ENCODE results near the gene KAT6B.

Gene KAT6B

DNA sequence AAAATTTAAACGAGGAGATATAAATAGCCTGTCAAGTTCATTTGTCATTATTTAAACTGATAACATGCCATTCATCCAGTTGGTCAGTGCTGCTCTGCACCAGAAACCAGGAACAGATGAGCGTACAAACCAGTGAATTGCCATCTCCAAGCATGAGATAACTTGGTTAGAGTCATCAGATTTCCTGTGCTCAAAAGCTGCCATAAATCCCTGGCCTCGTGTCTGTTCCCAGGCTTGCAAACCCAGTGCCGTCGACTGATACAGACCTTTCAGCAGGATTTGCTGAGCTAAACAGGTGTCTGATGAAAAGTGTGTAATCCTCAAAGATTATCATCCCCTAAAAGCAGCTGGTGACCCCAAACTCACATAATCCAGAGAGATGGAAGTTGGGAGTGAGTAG, 189.0 kb downstream of the KAT6B start:
- DNase-seq (ENCODE audit: low spot score), result no peak

DNA sequence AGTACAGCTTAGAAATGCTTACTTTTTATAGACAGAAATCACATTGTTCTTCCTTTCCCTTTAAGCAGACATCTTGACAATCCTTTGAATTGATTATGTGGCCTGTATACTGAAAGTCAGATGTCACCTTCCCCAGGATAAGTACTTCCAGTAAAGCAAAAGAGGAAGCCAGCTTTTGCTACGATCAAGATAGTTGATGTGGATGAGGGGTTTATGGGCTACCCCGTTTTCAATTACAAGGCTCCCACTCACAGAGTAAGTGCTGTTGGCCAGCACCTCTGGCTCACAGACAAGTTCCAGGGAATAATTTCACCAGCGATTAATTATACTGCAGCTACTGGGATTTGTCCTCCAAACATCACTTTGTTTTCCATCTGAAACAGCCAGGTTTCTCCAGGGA, 189.9 kb downstream of the KAT6B start:
- DNase-seq (ENCODE audit: low spot score), result no peak

DNA sequence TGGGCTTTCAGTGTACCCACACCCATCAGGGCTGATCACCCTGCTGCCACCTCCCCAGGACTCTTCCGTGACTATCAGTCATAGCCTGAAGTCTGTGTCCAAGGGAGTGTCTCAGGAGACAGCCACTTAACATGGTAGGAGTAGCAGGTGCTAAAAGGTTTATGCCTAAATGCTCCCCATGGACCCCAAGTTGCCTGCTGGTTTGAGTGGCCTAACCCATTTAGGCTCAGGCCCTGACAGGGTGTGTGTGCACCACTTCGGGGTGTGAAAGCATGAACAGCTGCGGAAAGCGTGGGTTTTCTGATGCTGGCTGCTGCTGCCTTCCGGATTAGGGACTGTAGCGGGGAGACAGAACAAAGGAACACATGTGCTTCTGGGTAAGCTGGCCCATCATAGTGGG, 191.9 kb downstream of the KAT6B start:
- no peak for DNase-seq (ENCODE audit: low spot score)

DNA sequence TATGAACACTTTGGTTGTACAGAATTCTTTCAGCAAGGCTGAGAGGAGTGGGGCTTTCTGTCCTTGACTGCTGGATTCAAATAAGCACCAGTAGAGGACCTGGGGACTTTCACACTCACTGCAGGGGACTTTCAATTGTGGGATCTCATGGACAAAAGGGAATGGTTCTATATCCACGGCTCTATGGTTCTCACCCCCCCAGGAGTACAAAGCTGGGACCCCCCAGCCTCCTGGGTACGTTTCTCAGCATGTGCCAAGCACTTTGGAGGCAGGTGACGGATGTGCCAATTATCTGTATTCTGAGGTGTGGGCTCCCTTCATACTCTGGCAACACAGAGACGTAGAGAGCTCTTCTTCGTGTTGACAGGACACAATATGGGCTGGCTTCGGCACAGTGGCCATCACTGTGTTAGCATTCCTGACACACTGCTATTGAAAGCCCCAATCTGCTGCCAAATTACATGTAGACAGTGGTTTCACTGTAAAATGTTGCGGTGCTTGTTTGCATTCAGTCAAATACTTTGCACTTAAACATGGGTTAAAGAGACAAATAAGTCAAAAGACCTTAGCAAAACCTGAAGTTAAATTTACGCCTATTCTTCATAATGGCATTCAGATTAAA, 192.4 kb downstream of the KAT6B start:
- no peak for DNase-seq (ENCODE audit: low spot score)

DNA sequence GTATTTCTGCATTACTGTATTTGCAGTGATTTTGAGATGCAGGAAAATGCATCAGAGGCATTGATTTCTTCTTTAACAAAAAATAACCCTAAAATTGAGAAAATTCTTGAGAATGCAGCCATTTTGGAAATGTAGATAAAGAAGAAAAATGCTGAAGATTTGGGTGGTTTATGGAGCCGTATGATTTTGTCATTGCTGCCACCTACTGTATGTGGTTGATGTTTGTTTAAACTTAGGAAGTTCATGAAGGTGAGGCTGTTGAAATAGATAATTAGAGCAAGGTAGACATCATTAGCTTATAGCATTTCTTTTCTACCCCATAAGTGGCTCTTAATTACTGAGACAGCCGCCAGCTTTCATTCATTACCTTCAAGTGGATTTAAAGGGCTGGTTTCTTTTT, 193.0 kb downstream of the KAT6B start:
- no peak for DNase-seq (ENCODE audit: low spot score)

DNA sequence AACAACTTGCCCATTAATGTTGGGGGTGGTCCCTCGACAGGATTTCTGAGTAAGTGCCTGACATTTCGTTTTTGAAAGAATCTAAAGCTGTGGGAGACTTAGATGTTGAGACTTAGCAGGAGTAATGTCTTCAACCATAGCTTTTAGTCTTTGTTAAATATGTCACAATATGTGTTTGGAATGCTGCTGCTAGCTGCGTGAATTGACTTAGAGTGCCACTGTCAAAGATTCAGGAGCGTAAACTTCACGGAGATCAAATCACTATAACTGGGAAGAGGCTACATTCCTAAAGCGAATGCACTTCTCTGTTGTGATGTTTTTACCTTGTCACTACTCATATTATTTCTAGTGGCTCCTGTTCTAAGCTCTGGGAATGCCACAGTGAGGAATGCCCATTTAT, 193.8 kb downstream of the KAT6B start:
- no peak for DNase-seq (ENCODE audit: low spot score)

DNA sequence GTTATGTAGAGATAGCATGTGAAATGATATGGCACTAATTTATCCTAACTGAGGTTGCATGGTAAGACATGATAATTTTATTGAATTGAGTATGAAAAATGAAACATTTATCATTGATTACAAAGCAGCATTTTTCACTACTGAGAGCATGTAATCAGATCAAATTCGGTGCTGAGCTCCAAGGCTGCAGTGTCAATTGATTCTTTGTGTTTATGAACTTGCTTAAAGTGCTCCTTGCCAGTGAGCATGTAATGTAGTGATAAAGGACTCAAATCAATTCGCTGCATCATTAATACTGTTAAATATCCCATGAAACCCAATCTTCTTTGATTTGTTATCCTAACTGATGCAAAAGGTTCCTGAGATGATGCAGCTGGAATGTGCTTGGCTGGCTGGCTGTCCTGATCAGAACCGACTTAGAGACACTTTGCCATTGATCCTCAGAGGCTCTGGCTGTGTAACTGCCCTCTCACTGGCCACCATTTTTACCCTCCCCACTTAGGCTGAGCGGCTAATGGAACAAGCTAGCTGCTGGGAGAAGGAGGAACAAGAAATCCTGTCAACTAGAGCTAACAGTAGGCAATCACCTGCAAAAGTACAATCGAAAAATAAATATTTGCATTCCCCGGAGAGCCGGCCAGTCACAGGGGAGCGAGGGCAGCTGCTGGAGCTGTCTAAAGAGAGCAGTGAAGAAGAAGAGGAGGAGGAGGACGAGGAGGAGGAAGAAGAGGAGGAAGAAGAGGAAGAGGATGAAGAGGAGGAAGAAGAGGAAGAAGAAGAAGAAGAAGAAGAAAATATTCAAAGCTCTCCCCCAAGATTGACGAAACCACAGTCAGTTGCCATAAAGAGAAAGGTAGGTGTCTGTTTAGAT, 195.2 kb downstream of the KAT6B start:
- DNase-seq (ENCODE audit: low spot score), result no peak

DNA sequence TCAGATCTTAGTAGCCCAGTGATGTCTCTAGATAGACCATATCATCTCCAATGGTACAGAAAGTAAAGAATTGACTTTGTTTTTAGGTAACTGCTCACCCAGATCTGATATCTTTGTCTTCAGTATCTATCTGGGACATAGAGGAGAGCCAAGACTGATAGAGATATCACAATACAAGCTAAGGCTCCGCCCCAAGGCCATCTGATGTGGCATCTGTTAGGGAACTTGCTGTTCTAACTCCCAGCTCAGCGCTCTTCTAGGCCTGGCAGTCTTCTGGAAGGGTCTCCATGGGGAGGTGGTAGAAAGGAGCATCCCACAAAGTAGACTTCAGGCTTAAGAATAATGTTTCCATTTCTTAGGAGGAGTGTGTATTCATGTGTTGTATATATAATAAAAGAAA, 196.7 kb downstream of the KAT6B start:
- DNase-seq (ENCODE audit: low spot score), result no peak

DNA sequence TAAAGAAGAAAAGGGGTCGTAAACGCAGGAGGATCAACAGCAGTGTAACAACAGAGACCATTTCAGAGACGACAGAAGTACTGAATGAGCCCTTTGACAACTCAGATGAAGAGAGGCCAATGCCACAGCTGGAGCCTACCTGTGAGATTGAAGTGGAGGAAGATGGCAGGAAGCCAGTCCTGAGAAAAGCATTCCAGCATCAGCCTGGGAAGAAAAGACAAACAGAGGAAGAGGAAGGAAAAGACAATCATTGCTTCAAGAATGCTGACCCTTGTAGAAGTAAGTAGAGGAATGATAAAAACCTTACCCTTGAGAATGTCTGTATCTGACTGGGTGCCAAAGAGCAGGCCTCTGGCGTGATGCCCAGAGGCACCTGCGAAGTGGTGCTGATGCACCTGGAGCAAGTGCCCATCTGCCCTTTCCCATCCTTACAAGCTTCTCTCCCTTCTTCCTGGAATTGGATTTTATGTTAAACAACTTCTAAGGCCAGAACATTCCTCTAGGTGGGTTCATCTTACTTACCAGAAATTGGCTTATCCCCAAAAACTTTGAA, 198.6 kb downstream of the KAT6B start:
- no peak for DNase-seq (ENCODE audit: low spot score)

DNA sequence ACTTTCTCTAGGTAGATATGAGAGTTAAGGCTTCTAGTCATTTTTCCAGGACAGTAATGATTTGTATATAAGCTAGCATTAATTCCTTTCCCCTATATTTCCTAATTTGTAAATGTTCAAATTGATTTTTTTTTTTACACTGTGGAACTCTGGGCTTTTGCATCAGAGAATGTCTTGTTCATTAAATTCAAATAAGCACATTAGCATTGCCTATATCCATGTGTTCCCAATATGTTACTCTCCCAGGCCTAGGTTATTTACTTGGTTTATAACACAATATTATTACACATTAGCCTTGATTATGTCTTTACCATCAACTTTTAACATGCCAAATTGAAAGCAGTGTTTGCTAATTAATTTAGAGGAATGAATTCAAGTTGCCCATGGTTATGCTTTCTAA, 201.6 kb downstream of the KAT6B start:
- DNase-seq (ENCODE audit: low spot score), result no peak

DNA sequence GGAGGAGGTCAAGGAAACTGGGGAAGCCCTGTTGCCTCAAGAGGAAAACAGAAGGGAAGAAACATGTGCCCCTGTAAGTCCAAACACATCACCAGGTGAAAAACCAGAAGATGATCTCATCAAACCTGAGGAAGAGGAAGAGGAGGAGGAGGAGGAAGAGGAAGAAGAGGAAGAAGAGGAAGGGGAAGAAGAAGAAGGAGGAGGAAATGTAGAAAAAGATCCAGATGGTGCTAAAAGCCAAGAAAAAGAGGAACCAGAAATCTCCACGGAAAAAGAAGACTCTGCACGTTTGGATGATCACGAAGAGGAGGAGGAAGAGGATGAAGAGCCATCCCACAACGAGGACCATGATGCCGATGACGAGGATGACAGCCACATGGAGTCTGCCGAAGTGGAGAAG, 202.3 kb downstream of the KAT6B start:
- no peak for DNase-seq (ENCODE audit: low spot score)

DNA sequence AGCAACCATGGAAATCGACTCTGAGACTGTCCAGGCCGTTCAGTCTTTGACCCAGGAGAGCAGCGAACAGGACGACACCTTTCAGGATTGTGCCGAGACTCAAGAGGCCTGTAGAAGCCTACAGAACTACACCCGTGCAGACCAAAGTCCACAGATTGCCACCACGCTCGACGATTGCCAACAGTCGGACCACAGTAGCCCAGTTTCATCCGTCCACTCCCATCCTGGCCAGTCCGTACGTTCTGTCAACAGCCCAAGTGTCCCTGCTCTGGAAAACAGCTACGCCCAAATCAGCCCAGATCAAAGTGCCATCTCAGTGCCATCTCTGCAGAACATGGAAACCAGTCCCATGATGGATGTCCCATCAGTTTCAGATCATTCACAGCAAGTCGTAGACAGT, 203.0 kb downstream of the KAT6B start:
- no peak for DNase-seq (ENCODE audit: low spot score)

DNA sequence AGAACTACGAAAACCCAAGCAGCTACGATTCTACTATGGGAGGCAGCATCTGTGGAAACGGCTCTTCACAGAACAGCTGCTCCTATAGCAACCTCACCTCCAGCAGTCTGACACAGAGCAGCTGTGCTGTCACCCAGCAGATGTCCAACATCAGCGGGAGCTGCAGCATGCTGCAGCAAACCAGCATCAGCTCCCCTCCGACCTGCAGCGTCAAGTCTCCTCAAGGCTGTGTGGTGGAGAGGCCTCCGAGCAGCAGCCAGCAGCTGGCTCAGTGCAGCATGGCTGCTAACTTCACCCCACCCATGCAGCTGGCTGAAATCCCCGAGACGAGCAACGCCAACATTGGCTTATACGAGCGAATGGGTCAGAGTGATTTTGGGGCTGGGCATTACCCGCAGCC, 203.5 kb downstream of the KAT6B start:
- no peak for DNase-seq (ENCODE audit: low spot score)

DNA sequence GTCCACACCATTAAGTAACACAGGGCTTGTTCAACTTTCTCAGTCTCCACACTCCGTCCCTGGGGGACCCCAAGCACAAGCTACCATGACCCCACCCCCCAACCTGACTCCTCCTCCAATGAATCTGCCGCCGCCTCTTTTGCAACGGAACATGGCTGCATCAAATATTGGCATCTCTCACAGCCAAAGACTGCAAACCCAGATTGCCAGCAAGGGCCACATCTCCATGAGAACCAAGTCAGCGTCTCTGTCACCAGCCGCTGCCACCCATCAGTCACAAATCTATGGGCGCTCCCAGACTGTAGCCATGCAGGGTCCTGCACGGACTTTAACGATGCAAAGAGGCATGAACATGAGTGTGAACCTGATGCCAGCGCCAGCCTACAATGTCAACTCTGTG, 204.0 kb downstream of the KAT6B start:
- no peak for DNase-seq (ENCODE audit: low spot score)

DNA sequence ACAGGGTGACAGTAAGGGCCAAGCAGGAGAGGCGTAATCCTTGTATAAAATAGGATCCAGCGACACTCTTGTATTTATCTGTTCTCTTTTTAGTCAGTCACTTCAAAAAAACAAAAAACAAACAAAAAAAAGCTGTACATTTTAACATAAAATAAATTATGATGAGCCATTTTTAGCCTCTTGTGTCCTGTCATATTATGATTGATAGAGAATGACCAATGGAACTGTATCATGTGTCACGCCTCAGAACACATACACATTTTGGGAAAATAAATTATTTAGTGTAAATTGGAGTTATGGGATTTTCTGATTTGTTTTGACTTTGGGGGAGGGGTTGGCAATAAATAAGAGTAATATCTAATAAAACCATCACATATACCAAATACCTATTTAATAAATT, 205.7 kb downstream of the KAT6B start:
- DNase-seq (ENCODE audit: low spot score), result no peak

DNA sequence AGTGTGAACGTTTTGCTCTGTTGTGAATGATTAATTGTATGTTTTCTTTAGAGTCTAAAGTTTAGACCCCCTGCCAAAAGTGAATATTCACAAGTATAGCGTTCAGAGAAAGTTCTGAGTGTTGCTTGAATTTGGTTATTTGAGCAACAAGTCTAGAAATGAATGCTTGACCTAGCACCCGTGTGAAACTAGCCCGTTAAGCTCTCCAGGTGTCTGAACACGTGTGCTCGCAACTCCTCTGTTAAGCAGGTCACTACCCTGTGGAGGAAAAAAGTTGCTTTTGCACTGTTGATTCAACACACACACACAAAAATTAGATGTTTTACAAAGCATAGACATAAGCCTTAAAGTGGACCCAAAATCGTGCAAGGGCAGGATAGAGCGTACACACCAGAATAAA, 206.4 kb downstream of the KAT6B start:
- DNase-seq (ENCODE audit: low spot score), result no peak

DNA sequence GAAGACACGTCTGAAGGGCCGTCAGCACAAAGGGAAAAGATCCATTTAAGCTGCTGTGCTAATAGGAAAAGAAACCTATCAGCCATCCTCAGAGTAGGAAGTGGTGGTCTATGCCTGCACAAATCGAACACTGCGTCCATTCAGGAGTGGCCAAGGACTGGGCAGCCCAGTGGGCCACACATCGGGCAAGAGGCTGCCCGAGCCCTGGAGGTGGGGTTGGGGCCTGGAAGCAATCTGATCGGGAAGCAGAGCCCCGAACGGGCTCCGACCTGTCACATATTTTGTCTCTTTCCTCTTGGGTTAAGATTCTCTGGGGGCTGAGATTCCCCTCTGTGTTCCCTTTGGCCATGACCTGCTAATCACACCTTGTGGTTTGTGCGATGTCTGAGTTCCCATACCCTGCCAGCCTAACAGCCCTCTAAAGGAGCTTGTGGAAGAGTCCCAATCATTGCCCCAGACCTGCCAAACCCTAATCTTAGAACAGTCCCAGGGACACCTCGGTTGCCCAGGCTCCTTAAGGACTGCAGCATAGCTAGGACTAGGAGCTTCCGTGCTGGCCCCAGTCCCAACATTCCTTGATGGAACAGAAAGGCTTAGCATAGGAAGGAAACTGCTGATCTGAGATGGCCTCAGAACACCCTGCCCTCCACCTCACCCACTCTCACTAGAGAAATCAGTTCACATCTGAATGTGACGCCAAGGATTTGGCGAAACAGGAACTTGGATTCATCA, 207.2 kb downstream of the KAT6B start:
- no peak for DNase-seq (ENCODE audit: low spot score)

DNA sequence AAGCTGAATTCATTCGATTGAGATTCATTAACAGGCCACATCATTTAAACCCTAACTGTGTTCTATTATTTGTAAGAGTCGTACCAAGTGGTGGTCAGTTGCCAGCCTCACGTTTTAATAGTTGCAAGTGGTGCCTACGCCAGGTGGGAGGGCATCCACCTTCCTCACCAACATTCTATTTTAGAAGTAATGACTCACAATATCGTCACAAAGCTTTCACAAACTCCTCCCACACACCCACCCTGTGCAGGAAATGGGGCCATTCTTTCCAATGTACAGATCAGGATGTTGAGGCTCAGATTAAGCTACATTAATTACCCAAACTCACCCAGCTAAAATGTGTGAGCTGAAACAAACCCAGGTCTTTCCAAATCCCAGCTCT, 207.7 kb downstream of the KAT6B start:
- DNase-seq (ENCODE audit: low spot score), result no peak

DNA sequence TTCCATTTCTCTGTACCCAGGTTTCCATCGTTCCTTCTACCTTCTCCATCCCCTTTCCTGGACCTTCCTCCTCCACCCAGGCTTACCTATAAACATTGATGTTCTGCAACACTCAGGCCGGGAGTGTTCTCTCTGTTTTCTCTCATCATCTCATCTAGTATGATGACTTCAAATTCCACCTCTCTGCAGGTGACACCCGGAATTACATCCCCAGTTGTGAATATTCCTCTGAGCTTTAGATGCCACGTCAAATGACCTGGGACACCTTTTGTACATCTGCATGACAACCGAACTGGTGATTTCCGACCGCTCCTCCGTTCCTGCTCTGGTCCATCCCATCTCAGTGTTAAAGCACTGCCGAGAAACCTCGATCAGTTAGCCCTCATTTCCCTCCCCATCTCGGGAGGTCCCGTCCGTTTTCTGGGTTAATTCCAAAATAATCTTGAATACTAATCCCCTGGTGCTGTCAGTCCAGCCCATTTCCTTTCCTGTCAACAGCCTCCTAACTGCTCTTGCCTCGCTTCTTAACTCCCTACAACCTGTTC, 208.4 kb downstream of the KAT6B start:
- DNase-seq (ENCODE audit: low spot score), result no peak

DNA sequence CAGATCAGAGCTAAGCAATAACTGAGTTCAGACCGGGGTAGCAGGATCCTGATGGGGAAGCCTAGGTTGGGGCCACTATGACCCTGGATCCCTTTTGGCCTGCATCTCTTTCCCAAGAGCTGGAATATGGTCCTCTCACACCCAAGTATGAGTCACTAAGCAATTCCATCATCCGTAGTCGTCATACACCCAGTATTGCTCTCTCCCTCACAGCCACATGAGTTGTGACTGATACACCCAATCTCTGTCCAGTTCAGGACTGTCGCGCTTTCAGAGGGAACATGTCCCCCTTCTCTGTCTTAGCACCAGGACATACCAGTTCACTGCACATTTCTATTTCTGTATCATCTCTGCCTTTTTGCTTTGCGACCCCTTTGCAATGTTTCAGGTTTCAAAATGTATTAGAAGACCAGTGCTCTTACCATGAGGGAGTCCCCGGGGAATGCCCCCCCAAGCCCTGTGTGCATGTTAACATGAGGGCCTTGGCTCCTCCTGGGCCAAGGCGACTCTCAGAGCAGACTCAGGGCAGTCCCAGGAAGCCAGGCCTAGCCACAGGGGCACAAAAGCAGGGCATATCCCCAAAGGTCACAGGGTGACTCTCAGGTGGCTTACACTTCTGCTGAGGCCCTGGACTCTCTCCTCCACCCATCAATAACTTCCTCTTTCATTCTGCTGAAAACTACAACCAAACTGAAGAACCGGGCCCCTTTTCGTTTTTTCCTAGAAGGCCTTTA, 209.7 kb downstream of the KAT6B start:
- no peak for DNase-seq (ENCODE audit: low spot score)

DNA sequence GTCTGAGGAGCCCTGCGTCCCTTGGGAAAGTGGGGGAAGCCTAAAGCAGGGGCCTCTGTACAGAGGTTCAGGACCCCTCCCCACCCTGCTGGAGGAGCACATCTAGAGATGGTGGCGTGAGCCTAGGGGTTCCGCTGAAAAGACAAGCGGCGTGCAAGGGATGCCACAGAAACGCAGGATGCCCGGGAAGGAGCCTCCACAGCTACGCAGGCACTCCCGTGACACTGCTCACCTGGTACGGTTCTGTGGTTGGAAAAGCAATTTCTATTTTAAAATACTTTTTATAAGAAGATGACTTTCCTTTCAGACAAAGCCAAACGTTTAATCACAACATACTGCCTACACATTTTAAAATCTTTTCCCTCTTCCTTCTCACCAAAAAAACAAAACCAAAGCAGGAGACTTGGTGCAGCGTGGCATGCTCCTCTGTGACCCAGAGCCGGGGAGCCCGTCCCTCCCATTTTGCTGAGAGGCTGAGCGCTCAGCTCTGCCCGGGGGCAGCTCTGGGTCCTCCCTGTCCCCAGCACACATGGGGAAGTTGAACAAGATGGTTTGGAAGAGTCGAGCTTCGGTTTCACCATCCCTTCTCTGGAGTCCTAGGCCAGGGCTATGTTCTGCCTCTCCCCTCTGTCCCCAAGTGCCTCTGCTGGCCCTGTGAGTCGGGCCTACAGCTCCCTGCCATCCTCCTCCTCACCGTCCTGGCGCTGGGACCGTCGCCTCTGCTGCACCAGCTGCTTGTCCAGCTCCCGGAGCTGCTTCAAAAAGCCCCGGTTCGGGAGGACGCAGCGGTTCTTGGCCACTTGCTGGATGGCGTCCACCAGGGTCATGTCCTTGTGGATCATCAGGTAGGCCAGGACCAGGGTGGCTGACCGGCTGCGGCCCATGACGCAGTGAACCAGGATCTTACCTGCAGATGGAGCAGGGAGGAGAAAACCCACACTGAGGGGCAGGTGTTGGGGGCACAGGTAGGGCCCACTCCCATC, 211.1 kb downstream of the KAT6B start:
- DNase-seq (ENCODE audit: low spot score), result no peak
